Measurements from ENCODE around the gene SLC7A4.

- TF ChIP-seq EZH2 (IDR thresholded peaks at IDR 0.05; ENCODE audit: borderline replicate concordance, control insufficient read depth, low read depth, low read length) (no peak), CTCF (IDR thresholded peaks at IDR 0.05 in 2 of 3, conservative IDR thresholded peaks at IDR 0.05 in 1 of 3; ENCODE audit: control insufficient read depth in 2 of 3, extremely low read depth in 1 of 3, insufficient read depth in 1 of 3, low read depth in 3 of 3, low read length in 3 of 3) (no peak), CEBPB (IDR thresholded peaks at IDR 0.05; ENCODE audit: borderline replicate concordance in 1 of 2, low read depth in 2 of 2, low read length in 2 of 2) (no peak), CHD4 (IDR thresholded peaks at IDR 0.05) (no peak), YY1 (IDR thresholded peaks at IDR 0.05; ENCODE audit: low read depth, low read length) (no peak), MTA2 (IDR thresholded peaks at IDR 0.05; ENCODE audit: low read depth) (no peak), MEF2B (IDR thresholded peaks at IDR 0.05; ENCODE audit: partially characterized antibody, poor library complexity, severe bottlenecking) (no peak), MAX (IDR thresholded peaks at IDR 0.05; ENCODE audit: low read depth, low read length) (no peak), NRF1 (conservative IDR thresholded peaks at IDR 0.05; ENCODE audit: low read depth, low read length) (no peak), MYC (IDR thresholded peaks at IDR 0.05; ENCODE audit: insufficient read depth, insufficient read length, insufficient replicate concordance, low read length, severe bottlenecking) (no peak)
Measured at GRCh38 chr22:21041937-21042336, 9.6 kb upstream of the SLC7A4 start.

Data from GM12878 (cell line).